NCI-H146 treated with DMSO at 0.1 percent for 48 hours (cell line): ENCODE measurements around the gene ZNF740.
"Not testable (repeated sequence)": the region's sequence is repeated elsewhere in the genome, so short reads cannot be mapped to it uniquely, and the experiment has no call there.

Source experiments
- DNase-seq: peaks from one replicate; lab custom pipeline; 2025; ENCODE audit not compliant: unreplicated experiment; lab: John Stamatoyannopoulos, UW

ZNF740 gene

GRCh38 chr12:53193985-53194716 lies 13.6 kb downstream of the ZNF740 start:
- no peak for DNase-seq

DNA sequence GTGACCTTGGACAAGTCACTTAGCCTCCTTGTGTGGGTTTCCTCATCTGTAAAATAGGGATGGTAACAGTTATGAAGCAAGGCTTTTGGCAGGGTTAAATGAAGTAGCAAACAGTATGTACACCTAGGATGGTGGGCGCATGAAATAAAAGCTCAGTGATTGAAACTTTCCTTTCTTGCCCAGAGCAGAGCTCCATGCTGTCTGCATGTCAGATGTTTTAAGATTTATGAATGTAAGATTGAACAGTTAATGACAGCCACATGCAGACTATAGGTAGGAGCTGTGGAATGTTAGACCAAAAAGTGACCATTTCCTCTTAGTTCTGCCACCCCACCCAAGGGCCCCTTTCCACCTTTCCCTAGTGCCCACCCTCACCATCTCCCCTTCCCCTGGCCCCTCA lies 14.5 kb downstream of the ZNF740 start:
- DNase-seq: no peak

- no peak for DNase-seq
Measured at GRCh38 chr12:53195516-53196420, 15.2 kb downstream of the ZNF740 start.

DNA sequence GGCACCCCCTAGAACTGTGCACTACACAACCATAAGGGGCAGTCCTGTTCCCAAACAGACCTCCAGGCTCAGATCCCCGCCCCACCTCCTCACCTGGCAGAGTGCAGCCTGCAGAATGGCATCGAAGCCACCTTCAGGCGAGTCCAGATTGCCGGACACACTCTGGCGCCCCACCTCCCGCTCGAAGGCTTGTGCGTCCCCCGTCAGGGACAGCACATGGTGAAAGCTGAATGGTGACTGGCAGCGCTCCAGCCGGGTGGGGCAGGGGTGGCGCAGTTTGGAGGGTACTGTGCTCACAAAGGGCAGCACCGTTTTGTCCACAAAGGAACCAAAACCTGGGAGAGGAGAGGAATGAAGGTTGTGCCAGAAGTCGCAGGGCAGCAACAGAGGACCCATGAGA lies 16.0 kb downstream of the ZNF740 start:
- DNase-seq: no peak

GRCh38 chr12:53197011-53197640 lies 16.6 kb downstream of the ZNF740 start:
- no peak for DNase-seq

GRCh38 chr12:53198486-53199110 lies 18.1 kb downstream of the ZNF740 start:
- DNase-seq: no peak

- DNase-seq: no peak
Measured at GRCh38 chr12:53199700-53200099, 19.2 kb downstream of the ZNF740 start.

DNA sequence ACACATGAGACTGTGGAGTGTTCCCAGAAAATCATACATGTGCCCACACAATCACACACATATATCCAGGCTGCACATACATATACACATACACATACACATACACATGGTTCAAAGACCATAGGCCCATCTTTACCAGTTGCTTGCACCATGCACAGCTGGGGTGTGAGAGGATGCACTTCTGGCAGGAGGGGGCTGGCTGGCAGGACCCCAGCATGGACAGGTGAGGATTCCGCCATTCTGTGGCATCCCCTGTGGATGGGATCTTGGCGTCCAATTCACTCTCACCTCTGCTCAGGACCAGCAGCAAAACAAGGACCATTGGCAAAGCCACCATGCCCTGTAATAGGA lies 19.6 kb downstream of the ZNF740 start:
- no peak for DNase-seq

DNA sequence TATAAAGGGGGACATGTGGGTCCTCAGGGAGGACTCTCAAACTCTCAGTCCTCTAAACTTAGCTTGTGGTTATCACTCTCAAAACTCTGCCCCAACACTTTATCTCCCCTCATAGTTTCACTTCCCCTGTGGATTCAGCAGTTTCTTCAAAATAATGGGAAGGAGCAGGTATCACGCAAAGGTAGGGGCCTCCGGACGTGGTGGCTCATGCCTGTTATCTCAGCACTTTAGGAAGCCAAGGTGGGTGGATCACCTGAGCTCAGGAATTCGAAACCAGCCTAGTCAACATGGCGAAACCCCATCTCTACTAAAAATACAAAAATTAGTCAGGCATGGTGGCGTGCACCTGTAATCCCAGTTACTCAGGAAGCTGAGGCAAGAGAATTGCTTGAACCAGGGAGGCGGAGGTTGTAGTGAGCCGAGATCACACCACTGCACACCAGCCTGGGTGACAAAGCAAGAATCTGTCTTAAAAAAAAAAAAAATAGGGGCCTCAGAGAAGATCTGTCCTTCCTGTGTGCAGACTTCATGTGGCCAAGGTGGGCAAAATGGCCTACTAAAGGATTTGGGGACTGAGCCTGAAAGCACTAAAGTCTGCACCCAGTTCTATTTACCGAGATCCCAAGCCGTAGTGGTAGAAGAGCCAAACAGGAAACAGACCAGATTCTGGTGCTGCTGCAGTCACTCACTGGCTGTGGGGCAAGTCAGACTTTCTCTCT lies 20.1 kb downstream of the ZNF740 start:
- DNase-seq: no peak

GRCh38 chr12:53201177-53201541 lies 20.6 kb downstream of the ZNF740 start:
- DNase-seq: no peak

DNA sequence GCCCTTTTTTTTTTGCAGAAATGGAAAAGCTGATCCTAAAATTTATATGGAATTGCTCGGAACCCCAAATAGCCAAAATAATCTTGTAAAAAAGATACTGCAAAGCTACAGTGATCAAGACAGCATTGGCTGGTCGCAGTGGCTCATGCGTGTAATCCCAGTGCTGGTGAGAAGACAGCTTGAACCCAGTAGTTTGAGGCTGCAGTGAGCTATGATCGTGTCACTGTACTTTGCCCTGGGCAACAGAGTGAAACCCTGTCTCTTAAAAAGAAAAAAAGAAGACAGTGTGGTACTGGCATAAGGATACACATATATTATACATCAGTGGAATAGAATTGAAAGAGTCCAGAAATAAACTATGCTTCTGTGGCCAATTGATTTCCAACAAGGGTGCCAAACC lies 21.1 kb downstream of the ZNF740 start:
- DNase-seq: no peak

DNA sequence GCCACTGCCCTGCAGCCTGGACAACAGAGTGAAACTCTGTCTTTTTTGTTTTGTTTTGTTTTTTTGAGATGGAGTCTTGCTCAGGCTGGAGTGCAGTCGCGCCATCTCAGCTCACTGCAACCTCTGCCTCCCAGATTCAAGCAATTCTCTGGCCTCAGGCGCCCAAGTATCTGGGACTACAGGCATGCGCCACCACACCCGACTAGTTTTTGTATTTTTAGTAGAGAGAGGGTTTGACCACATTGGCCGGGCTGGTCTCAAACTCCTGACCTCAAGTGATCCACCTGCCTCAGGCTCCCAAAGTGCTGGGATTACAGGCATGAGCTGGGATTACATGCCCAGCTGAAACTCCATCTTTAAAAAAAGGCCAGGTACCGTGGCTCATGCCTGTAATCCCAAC lies 21.8 kb downstream of the ZNF740 start:
- not testable (repeated sequence) for DNase-seq

GRCh38 chr12:53204351-53204750 lies 23.8 kb downstream of the ZNF740 start:
- DNase-seq: no peak

DNA sequence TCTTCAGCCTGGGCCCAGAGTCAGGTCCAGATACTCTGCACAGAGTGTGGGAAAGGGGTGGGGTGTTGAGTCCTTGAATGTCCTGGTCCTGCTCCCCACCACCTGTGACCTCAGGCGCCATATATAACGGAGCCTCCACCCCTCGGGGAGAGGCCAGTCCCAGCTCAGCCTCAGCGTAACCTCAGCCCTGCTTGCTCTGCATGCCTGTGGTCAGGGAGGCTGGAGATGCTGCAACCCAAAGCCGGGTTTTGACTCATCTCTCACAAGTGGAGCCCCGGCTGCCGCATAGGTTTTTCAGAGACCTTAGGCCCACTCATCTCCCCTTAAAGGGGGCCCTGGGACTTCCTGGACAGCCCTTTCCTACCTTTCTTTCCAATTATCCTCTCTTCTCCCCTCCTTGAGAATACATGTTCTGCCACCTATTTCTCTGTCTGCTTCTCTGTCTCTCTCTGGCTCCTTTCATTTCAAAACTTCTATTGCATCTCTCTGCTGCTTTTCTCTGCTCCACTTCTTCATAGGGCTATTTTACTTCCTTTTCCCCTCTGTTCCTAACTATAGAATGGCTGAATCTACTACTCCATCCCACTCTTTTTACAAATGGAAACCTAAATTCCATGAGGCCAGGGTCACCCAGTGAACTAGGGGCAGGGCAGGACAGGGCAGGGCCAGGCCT lies 25.4 kb downstream of the ZNF740 start:
- no peak for DNase-seq

DNA sequence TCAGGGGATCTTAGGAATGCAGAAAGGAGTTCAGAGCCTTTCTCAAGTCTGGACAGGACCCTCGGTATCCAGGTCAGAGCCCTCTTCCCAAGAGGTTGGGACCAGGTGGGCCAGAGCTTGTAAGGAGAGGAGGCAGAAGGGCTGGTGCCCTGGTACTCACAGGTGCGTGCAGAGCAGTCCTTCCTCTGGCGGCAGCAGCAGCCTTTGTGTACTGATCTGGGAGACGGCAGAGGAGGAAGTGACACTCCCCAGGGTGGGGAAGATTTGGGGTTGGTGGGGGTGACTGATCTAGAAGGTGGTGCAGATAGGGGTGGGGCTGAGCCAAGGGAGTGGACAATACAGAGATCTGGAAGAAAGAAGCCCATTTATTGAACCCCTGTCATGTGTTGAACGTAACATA lies 26.5 kb downstream of the ZNF740 start, which contains the start of gene ITGB7:
TSS of gene ITGB7 (minus strand) at position 210 of the 400 bp plus-strand sequence. CDS start 6,808 bp downstream, outside the sequence.
- no peak for DNase-seq

DNA sequence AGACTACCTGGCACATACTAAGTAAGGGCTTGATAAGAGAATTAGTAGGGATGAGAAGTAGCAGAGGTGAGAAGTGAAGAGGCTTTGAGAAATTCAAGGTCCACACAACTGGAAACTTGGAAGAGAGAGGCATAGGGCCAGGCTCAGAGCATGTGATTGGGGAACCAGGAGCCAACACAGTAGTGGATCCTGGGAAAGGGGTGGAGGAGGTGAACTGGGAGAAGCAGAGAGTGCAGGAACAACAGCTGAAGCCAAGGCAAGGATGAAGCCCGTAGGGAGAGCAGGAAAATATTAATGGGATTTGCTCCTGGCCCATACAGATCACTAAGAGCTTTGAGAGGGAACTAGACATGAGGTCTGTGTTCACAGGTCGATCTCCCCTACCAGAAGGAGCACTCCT lies 27.9 kb downstream of the ZNF740 start:
- no peak for DNase-seq

DNA sequence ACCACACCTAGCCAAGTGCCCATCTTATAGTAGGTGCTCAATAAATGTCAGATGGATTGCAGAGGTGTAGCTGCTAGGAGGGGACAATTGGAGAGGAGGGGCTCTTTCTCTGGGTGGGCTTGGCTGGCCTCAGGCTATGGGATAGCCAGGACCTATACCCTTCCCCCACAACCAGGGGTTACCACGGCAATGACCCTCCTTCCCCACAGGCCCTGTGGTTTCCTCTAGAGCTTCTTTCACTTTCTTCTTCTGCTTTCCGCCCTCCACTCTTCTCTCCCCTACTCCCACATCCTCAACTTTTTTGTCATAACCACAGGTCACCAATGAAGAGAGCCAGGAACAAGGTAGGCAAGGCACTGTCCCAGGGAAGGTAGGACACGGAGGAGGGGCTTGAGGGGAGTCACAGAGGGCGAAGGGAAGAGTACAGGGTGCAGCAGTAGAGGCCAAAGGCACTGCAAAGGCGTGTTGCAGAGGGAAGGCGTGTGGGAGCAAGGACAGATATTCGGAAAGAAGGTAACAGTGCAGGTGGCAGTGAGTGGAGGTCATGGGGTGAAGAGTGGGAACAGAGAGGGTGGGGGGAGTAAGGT lies 28.4 kb downstream of the ZNF740 start:
- DNase-seq: no peak

GRCh38 chr12:53210843-53211242 lies 30.3 kb downstream of the ZNF740 start:
- DNase-seq: no peak

DNA sequence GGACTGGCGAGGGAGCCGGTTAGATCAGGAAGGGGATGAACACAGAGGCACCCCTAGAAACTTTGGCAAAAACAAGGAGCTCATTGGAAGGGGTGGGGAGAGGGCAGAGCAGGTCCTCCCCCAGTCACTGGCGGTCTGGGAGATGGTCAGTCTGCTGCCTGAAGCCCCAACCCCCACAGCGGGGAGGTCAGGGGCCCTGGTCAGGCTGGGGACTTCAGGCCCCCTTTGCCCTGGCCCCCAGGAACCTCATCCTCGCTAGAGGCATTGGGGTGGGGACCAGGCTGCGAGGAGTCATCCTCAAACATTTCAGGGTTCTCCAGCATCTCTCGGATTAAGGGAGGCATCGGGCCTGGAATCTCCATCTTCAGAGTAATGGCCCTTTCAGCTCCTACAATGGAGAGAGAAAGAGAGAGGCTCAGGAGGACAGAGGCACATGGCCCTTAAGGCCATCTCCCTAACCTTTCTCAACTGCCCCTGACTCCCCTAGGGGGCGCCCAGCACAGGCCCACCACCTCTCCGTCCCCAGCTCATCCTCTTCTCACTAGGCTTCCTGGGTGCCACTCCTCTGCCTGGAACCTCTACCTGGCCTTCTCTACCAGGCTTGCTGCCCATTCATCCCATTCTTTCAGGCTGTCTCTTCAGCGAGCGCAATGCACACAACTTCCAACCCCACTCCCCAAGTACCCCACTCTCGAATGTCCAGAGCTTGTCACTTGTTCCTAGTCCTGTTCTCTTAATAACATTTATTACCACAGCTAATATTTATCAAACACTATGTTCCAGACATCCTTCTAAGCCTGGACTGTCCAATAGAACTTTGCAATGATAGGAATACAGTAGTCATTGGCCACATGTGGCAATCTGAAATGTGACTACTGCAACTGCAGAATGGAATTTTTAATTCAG lies 31.2 kb downstream of the ZNF740 start:
- no peak for DNase-seq
